ENCODE results near the gene THSD7B. TPM values are rescaled to one million over a fixed set of nuclear protein-coding genes. Genes with fewer than 3 reads are reported as not detected.

Gene THSD7B
- total RNA-seq, 2 donors from 2014 or later = 0.51 to 5.4 TPM

DNA sequence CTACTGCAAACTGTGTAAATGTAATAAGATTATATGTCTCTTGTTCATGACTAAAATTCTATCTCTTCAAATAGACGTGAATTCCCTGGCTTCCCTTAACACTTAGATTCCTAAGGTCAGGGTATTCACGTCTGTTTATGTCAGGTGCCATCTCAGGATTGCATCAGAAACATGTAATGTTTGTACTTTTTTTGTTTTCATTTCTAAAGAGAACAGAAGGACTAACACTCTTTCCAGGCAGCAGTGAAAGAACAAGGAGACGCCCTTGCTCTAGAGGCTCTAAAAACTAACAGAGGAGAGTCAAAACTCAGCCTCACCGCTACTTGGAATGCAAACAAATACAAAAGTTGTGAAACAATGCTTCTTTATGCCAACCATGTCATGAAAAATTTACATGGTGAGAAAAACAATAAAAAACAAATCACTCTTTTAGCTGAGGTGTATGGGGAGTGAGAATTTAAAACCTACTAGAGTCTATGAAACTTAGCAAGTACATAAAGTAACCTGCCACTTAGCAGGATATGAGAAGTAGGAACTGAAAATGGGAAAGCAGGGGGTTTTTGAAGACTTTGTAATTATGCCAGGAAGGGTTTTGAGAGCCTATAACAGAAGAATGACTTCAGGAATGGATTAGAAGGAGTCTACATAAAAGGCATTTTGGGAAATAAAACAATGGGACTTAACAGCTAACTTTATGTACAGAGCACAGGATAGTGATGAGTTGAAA lies 522.7 kb downstream of the THSD7B start:
- Histone ChIP-seq H3K4me1 (replicated peaks) (no peaks in the 10 kb centered on the region), H3K27me3 (replicated peaks; ENCODE audit: insufficient read depth) (no peaks in the 10 kb centered on the region), H3K36me3 (no peaks in the 10 kb centered on the region), H3K4me3 (no peak overlapping the region), H3K9me3 (no peaks in the 10 kb centered on the region), H3K27ac (no peak overlapping the region)
- TF ChIP-seq POLR2A (IDR thresholded peaks at IDR 0.05) (no peak), POLR2AphosphoS5 (IDR thresholded peaks at IDR 0.05) (no peak)
- TF ChIP-seq, protein P1, sequence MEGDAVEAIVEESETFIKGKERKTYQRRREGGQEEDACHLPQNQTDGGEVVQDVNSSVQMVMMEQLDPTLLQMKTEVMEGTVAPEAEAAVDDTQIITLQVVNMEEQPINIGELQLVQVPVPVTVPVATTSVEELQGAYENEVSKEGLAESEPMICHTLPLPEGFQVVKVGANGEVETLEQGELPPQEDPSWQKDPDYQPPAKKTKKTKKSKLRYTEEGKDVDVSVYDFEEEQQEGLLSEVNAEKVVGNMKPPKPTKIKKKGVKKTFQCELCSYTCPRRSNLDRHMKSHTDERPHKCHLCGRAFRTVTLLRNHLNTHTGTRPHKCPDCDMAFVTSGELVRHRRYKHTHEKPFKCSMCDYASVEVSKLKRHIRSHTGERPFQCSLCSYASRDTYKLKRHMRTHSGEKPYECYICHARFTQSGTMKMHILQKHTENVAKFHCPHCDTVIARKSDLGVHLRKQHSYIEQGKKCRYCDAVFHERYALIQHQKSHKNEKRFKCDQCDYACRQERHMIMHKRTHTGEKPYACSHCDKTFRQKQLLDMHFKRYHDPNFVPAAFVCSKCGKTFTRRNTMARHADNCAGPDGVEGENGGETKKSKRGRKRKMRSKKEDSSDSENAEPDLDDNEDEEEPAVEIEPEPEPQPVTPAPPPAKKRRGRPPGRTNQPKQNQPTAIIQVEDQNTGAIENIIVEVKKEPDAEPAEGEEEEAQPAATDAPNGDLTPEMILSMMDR (IDR thresholded peaks at IDR 0.05) = no peak
- intact Hi-C loops (cut with DNase I) = no loop called here
- whole genome bisulfite sequencing = 50% methylated on average over 4 of the region's 4 CpGs
- no peak for DNase-seq (ENCODE audit: low spot score)

DNA sequence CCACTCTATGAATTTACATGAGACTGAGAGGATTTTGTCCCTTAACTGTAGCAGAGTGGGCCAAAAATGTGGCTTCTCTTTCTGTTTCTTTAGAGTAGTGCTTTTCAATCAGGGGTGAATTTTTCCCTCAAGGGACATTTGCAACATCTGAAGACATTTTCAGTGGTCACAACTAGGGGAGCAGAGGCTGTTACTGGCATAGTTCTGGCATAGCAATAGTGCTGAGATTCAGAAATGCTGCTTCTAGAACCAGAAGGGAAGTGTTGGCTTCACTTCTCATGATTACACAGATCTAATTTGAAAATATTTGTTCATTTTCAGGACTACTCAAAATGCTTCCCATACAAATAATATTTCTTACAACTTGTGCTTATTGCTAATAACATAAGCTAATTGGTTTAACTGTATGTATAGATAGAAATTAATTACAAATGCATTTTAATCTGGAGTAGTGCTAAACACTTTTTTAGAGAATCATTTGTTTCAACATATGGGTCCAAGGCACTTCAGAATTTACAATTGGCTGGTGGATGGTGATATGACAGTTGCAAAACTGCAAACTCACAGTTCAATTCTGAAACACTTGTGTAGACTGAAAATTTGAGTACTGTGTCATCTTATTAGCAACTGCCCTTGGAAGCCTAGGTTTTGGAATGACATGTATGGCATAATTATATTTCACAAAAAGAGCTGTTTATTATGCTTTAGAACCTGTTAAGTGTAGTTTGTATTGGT lies 526.7 kb downstream of the THSD7B start:
- H3K4me1 ChIP-seq (replicated peaks) = no peaks in the 10 kb centered on the region
- H3K27me3 ChIP-seq (replicated peaks; ENCODE audit: insufficient read depth) = no peaks in the 10 kb centered on the region
- H3K27ac ChIP-seq = no peak overlapping the region
- H3K9me3 ChIP-seq = no peaks in the 10 kb centered on the region
- no peak for TF ChIP-seq POLR2A (IDR thresholded peaks at IDR 0.05)
- TF ChIP-seq, protein P1 (IDR thresholded peaks at IDR 0.05) = no peak
- TF ChIP-seq POLR2AphosphoS5 (IDR thresholded peaks at IDR 0.05) = no peak
- no peak overlapping the region for H3K4me3 ChIP-seq
- intact Hi-C loops (cut with DNase I) = no loop called here
- no peaks in the 10 kb centered on the region for H3K36me3 ChIP-seq
- DNase-seq (ENCODE audit: low spot score) = no peak

DNA sequence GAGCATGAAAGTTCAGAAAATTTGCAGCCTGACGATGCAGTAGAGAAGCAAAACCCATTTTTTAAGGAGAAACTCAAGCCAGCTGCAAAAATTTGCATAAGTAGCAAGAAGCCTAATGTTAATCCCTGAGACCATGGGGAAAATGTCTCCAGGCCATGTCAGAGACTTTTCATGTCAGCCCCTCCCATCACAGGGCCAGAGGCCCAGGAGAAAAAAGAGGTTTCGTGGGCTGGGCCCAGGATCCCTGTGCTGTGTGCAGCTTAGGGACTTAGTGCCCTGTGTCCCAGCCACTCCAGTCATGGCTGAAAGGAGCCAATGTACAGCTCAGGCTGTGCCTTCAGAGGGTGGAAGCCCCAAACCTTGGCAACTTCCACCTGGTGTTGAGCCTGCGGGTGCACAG lies 533.0 kb downstream of the THSD7B start:
- TF ChIP-seq POLR2A (IDR thresholded peaks at IDR 0.05) = no peak
- TF ChIP-seq, protein P1 (IDR thresholded peaks at IDR 0.05) = no peak
- TF ChIP-seq POLR2AphosphoS5 (IDR thresholded peaks at IDR 0.05) = no peak
- H3K9me3 ChIP-seq = no peaks in the 10 kb centered on the region
- no peak overlapping the region for H3K4me3 ChIP-seq
- H3K4me1 ChIP-seq (replicated peaks) = no peaks in the 10 kb centered on the region
- H3K36me3 ChIP-seq = no peaks in the 10 kb centered on the region
- H3K27ac ChIP-seq = no peak overlapping the region
- H3K27me3 ChIP-seq (replicated peaks; ENCODE audit: insufficient read depth) = no peaks in the 10 kb centered on the region
- no peak for DNase-seq (ENCODE audit: low spot score)
- intact Hi-C loops (cut with DNase I) = no loop called here
- 94% methylated on average over 3 of the region's 3 CpGs for WGBS

DNA sequence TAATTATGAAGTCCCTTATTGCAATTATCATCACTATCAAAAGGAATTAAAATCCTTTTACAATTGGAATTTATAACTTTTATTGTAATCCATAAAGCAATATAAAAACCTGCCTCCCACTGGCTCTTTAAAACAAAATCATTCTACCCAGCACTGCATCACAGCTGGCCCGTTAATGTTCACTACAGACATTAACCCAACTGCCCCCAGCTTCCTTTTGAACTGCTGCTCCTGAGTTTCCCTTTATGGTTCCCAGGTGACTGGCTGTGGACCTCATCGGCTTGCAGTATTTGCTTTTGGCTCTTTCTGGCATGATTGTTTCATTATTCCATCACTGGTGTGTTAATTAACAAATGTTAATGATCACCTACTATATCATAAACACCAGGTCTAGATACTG lies 535.6 kb downstream of the THSD7B start:
- intact Hi-C loops (cut with DNase I) = no loop called here
- 38% methylated on average over 2 of the region's 2 CpGs for WGBS

More for the DNA sequence above, 535.6 kb downstream of the THSD7B start:
- Histone ChIP-seq H3K36me3 (no peaks in the 10 kb centered on the region), H3K4me3 (no peak overlapping the region), H3K27me3 (replicated peaks; ENCODE audit: insufficient read depth) (no peaks in the 10 kb centered on the region), H3K4me1 (replicated peaks) (no peaks in the 10 kb centered on the region), H3K9me3 (no peaks in the 10 kb centered on the region), H3K27ac (no peak overlapping the region)
- DNase-seq (ENCODE audit: low spot score) = no peak
- TF ChIP-seq POLR2A (IDR thresholded peaks at IDR 0.05) = no peak
- no peak for TF ChIP-seq POLR2AphosphoS5 (IDR thresholded peaks at IDR 0.05)
- TF ChIP-seq, protein P1 (IDR thresholded peaks at IDR 0.05) = no peak

All from prostate gland (tissue), 2 donors.